Measurements from ENCODE around the gene ZBTB20.
A peak's percentile ranks its signal among the peaks of the same experiment; 100 is the strongest.

The ZBTB20 gene

DNA sequence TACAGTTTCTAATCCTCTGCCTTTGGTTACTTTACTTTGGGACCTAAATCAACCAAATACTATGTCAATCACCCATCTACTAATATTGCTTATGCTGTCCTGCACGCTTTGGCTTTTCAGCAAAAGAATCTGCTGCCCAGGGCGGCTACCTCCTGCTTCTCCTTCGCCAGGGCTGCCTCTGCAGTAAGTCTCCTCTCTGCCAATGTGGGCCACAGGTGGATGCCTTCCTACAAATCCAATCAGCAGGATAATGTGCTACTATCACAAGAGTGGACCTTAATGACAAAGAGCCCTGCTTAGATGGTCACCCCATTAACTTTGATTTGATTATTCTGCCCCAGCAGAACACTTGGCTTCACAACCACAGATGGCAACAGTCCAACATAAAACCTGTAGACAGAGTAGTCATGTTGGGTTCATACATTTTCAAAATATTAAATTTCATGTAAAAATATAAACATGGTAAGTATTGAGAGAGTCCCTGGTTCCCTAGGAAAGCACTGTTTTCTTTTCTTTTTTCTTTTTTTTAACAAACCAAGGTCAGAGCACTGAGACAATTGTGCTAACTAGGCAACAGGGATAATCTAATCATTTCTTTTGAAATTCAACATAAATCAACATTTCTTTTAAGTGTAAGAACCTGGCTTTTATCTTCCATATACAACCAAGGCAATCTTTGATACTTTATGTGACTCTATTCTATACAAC is 298.3 kb downstream of the ZBTB20 start:
- no peak overlapping the region for H3K4me3 ChIP-seq (ENCODE audit: low read depth, low read length)
- no peak for TF ChIP-seq CTCF (IDR thresholded peaks at IDR 0.05; ENCODE audit: low read depth, low read length)
- H3K9me3 ChIP-seq, result no peaks in the 10 kb centered on the region
- no peaks in the 10 kb centered on the region for H3K27me3 ChIP-seq
- H3K4me1 ChIP-seq, result peaks cover 10% of the 10 kb centered on the region
- peak; percentile 50 for DNase-seq
- no peaks in the 10 kb centered on the region for H3K36me3 ChIP-seq

GRCh38 chr3:114848082-114848481 is 299.0 kb downstream of the ZBTB20 start:
- peak; percentile 11 for DNase-seq
- no peak for TF ChIP-seq CTCF (IDR thresholded peaks at IDR 0.05; ENCODE audit: low read depth, low read length)
- peaks cover 10% of the 10 kb centered on the region for H3K4me1 ChIP-seq
- no peaks in the 10 kb centered on the region for H3K36me3 ChIP-seq
- H3K9me3 ChIP-seq, result no peaks in the 10 kb centered on the region
- H3K4me3 ChIP-seq (ENCODE audit: low read depth, low read length), result no peak overlapping the region; the same call in 1 of the 2 replicates
- no peaks in the 10 kb centered on the region for H3K27me3 ChIP-seq

DNA sequence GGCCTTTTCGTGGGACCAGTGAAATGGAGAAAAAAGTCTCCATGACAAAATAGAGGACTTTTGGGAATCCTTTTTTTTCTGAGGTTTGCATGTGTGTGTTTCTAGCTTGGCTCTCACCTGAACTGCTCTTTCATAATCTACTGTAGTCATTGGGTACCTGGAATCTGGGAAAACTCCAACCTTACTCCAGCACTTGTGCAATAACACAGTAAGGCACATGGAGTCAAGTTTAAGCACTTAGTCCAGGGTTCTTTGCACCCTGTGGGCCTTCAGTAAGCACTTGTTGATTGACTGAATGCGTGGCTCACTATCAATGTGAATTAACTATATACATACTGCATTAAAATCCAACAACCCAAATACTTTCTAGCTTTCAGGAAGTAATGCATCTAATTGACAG is 299.5 kb downstream of the ZBTB20 start:
- no peaks in the 10 kb centered on the region for H3K36me3 ChIP-seq
- H3K9me3 ChIP-seq, result no peaks in the 10 kb centered on the region
- no peaks in the 10 kb centered on the region for H3K27me3 ChIP-seq
- peaks cover 10% of the 10 kb centered on the region for H3K4me1 ChIP-seq
- no peak for DNase-seq
- no peak for TF ChIP-seq CTCF (IDR thresholded peaks at IDR 0.05; ENCODE audit: low read depth, low read length)
- no peak overlapping the region for H3K4me3 ChIP-seq (ENCODE audit: low read depth, low read length)

DNA sequence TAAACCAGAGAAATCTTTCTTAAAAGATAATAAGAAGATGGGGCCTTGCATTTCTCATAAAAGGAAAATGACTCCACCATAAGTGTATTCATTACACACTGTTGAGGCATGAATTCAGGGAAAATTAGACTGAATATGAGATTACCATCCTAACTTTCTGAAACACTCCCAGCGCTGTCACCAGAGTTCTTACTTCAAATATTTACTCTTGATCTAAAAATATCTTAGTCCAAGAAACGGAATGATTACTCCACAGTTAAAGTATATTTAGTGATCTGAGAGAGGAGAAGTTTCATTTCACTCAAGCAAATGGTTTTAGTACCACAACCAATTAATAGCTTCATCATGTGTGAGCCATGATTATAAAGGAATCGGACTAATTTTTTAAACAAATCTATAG is 300.3 kb downstream of the ZBTB20 start:
- no peak for DNase-seq
- no peaks in the 10 kb centered on the region for H3K27me3 ChIP-seq
- no peaks in the 10 kb centered on the region for H3K36me3 ChIP-seq
- no peaks in the 10 kb centered on the region for H3K9me3 ChIP-seq
- no peak overlapping the region for H3K4me3 ChIP-seq (ENCODE audit: low read depth, low read length)
- TF ChIP-seq CTCF (IDR thresholded peaks at IDR 0.05; ENCODE audit: low read depth, low read length), result no peak
- peaks cover 10% of the 10 kb centered on the region for H3K4me1 ChIP-seq

- no peak for DNase-seq
- Histone ChIP-seq H3K27me3 (no peaks in the 10 kb centered on the region), H3K4me3 (ENCODE audit: low read depth, low read length) (no peak overlapping the region), H3K4me1 (peaks cover 10% of the 10 kb centered on the region), H3K9me3 (no peaks in the 10 kb centered on the region), H3K36me3 (no peaks in the 10 kb centered on the region)
- no peak for TF ChIP-seq CTCF (IDR thresholded peaks at IDR 0.05; ENCODE audit: low read depth, low read length)
Observed at GRCh38 chr3:114846252-114846651, 300.8 kb downstream of the ZBTB20 start.

DNA sequence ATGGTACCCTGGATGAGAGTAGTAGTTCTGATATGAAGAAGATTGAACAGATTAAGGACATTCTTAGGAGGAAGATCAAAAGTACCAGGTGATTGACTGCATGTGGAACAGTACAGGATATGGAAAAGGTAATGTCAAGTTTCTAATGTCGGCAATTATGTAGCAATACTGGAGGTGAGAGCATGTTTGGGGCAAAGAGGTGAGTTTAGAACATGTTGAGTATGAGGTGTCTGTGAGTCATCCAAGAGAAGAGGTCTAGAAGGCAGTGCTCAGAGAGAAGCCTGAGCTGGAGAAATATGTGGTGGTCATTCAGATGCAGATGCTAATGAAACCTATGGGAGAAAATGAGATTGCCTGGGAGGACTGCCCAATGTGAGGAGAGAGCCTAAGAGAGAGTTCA is 305.6 kb downstream of the ZBTB20 start:
- DNase-seq, result no peak
- no peaks in the 10 kb centered on the region for H3K9me3 ChIP-seq
- TF ChIP-seq CTCF (IDR thresholded peaks at IDR 0.05; ENCODE audit: low read depth, low read length), result no peak
- no peaks in the 10 kb centered on the region for H3K27me3 ChIP-seq
- no peak overlapping the region for H3K4me3 ChIP-seq (ENCODE audit: low read depth, low read length)
- H3K36me3 ChIP-seq, result no peaks in the 10 kb centered on the region
- peaks cover under 1% of the 10 kb centered on the region for H3K4me1 ChIP-seq
